HG03575 (cell line): ENCODE measurements around the gene ADIPOR2.
"Not testable (repeated sequence)": the region's sequence is repeated elsewhere in the genome, so short reads cannot be mapped to it uniquely, and the experiment has no call there.

Source experiments
- ATAC-seq: cut with Tn5 transposase; IDR thresholded peaks from one replicate; pipeline ENCODE4 v1.9.1; 2021; ENCODE audit not compliant: unreplicated experiment, insufficient number of reproducible peaks, low FRiP score; ENCODE audit errors: extremely low read depth

The ADIPOR2 gene

GRCh38 chr12:1723721-1724120 is 32.9 kb downstream of the ADIPOR2 start:
- ATAC-seq: no peak

- no peak for ATAC-seq
Measured at GRCh38 chr12:1724250-1724649, 33.4 kb downstream of the ADIPOR2 start.

- no peak for ATAC-seq
Measured at GRCh38 chr12:1726753-1727152, 35.9 kb downstream of the ADIPOR2 start.

GRCh38 chr12:1728824-1729223 is 38.0 kb downstream of the ADIPOR2 start:
- no peak for ATAC-seq

- ATAC-seq: no peak
Measured at GRCh38 chr12:1731019-1731687, 40.3 kb downstream of the ADIPOR2 start.

GRCh38 chr12:1731688-1732078 is 40.8 kb downstream of the ADIPOR2 start:
- not testable (repeated sequence) for ATAC-seq

- ATAC-seq: no peak
Measured at GRCh38 chr12:1732914-1733313, 42.0 kb downstream of the ADIPOR2 start.

- ATAC-seq: not testable (repeated sequence)
Measured at GRCh38 chr12:1733712-1734111, 42.8 kb downstream of the ADIPOR2 start.

- no peak for ATAC-seq
Measured at GRCh38 chr12:1737652-1738286, 46.9 kb downstream of the ADIPOR2 start.

GRCh38 chr12:1738446-1738845 is 47.6 kb downstream of the ADIPOR2 start:
- ATAC-seq: no peak

- ATAC-seq: no peak
Measured at GRCh38 chr12:1739368-1739767, 48.5 kb downstream of the ADIPOR2 start.

- ATAC-seq: no peak
Measured at GRCh38 chr12:1740161-1740948, 49.5 kb downstream of the ADIPOR2 start.

GRCh38 chr12:1741154-1741949 is 50.5 kb downstream of the ADIPOR2 start:
- no peak for ATAC-seq

- ATAC-seq: no peak
Measured at GRCh38 chr12:1744932-1745331, 54.1 kb downstream of the ADIPOR2 start.

- ATAC-seq: no peak
Measured at GRCh38 chr12:1747609-1748008, 56.7 kb downstream of the ADIPOR2 start.

- no peak for ATAC-seq
Measured at GRCh38 chr12:1749019-1749418, 58.1 kb downstream of the ADIPOR2 start.

GRCh38 chr12:1750300-1750699 is 59.4 kb downstream of the ADIPOR2 start:
- ATAC-seq: no peak

- ATAC-seq: no peak
Measured at GRCh38 chr12:1758376-1758775, 67.5 kb downstream of the ADIPOR2 start.

GRCh38 chr12:1758887-1759286 is 68.0 kb downstream of the ADIPOR2 start:
- ATAC-seq: no peak
